Measurements from ENCODE around the gene ABITRAM.
"Not testable (repeated sequence)": the region's sequence is repeated elsewhere in the genome, so short reads cannot be mapped to it uniquely, and the experiment has no call there.

Gene ABITRAM

GRCh38 chr9:108910402-108910801, 23.8 kb upstream of the ABITRAM start:
- TF ChIP-seq CTCF (IDR thresholded peaks at IDR 0.05; ENCODE audit: insufficient read depth, low read length, missing control alignments) = no peak
- POLR2A ChIA-PET = no interaction called here
- CTCF ChIA-PET = interaction anchor here (0.8 kb wide), 1 partner anchor 12 kb away, joined by 3 read pairs; no protein-coding TSS in a partner anchor
- no peak overlapping the region for H3K4me3 ChIP-seq (ENCODE audit: low read depth, low read length)
- DNase-seq (ENCODE audit: low read depth, low spot score) = no peak

- CTCF ChIA-PET = no interaction called here
- TF ChIP-seq CTCF (IDR thresholded peaks at IDR 0.05; ENCODE audit: insufficient read depth, low read length, missing control alignments) = no peak
- H3K4me3 ChIP-seq (ENCODE audit: low read depth, low read length) = no peak overlapping the region
- POLR2A ChIA-PET = no interaction called here
- DNase-seq (ENCODE audit: low read depth, low spot score) = no peak
Measured at GRCh38 chr9:108910914-108911313, 23.3 kb upstream of the ABITRAM start.

GRCh38 chr9:108911820-108912219, 22.4 kb upstream of the ABITRAM start:
- POLR2A ChIA-PET = no interaction called here
- TF ChIP-seq CTCF (IDR thresholded peaks at IDR 0.05; ENCODE audit: insufficient read depth, low read length, missing control alignments) = no peak
- no peak for DNase-seq (ENCODE audit: low read depth, low spot score)
- CTCF ChIA-PET = no interaction called here
- H3K4me3 ChIP-seq (ENCODE audit: low read depth, low read length) = no peak overlapping the region

GRCh38 chr9:108913391-108913790, 20.8 kb upstream of the ABITRAM start:
- ChIA-PET POLR2A (no interaction called here), CTCF (no interaction called here)
- DNase-seq (ENCODE audit: low read depth, low spot score) = no peak
- TF ChIP-seq CTCF (IDR thresholded peaks at IDR 0.05; ENCODE audit: insufficient read depth, low read length, missing control alignments) = no peak
- no peak overlapping the region for H3K4me3 ChIP-seq (ENCODE audit: low read depth, low read length)

GRCh38 chr9:108919517-108919916, 14.7 kb upstream of the ABITRAM start:
- no peak overlapping the region for H3K4me3 ChIP-seq (ENCODE audit: low read depth, low read length)
- no peak for TF ChIP-seq CTCF (IDR thresholded peaks at IDR 0.05; ENCODE audit: insufficient read depth, low read length, missing control alignments)
- CTCF ChIA-PET = no interaction called here
- DNase-seq (ENCODE audit: low read depth, low spot score) = no peak
- POLR2A ChIA-PET = no interaction called here

- POLR2A ChIA-PET; H3K4me3 ChIP-seq (ENCODE audit: low read depth, low read length); DNase-seq (ENCODE audit: low read depth, low spot score); CTCF ChIA-PET: not testable (repeated sequence)
Measured at GRCh38 chr9:108920401-108920800, 13.8 kb upstream of the ABITRAM start.

GRCh38 chr9:108921200-108921599, 13.0 kb upstream of the ABITRAM start:
- DNase-seq (ENCODE audit: low read depth, low spot score) = no peak
- no peak for TF ChIP-seq CTCF (IDR thresholded peaks at IDR 0.05; ENCODE audit: insufficient read depth, low read length, missing control alignments)
- ChIA-PET POLR2A (no interaction called here), CTCF (interaction anchor here (1.0 to 1.5 kb wide), 3 partner anchors 11 to 31 kb away, joined by 3 read pairs; no protein-coding TSS in a partner anchor)
- no peak overlapping the region for H3K4me3 ChIP-seq (ENCODE audit: low read depth, low read length)
